ENCODE measurements around the gene MRPL10. TPM values are rescaled to one million over a fixed set of nuclear protein-coding genes. Genes with fewer than 3 reads are reported as not detected.

MRPL10 gene
- total RNA-seq, 1 experiment from 2014 or later = 67.2 TPM

- Histone ChIP-seq H3K4me1 (ENCODE audit: insufficient read depth, low read length) (no peaks in the 10 kb centered on the region), H3K4ac (ENCODE audit: low read depth, low read length) (no peak within 1 kb of the TSS), H4K8ac (replicated peaks; ENCODE audit: insufficient read length, low read depth, low read length) (no peak within 1 kb of the TSS), H3K23ac (ENCODE audit: insufficient read length, low read depth, low read length) (no peak within 1 kb of the TSS), H2BK12ac (ENCODE audit: insufficient read length, low read depth, low read length) (no peak within 1 kb of the TSS), H3K27me3 (ENCODE audit: insufficient read depth, low read length) (no peaks in the 10 kb centered on the region), H4K5ac (ENCODE audit: insufficient read length, low read depth, low read length) (no peak within 1 kb of the TSS), H3K23me2 (ENCODE audit: insufficient read length, low read depth, low read length, poor library complexity, severe bottlenecking) (peaks cover 7% of the 10 kb centered on the region), H3K4me2 (ENCODE audit: insufficient read depth, insufficient read length, low read length) (peak within 1 kb of the TSS; percentile 60), H4K91ac (ENCODE audit: insufficient read length, low read depth, low read length) (no peak within 1 kb of the TSS), H4K20me1 (ENCODE audit: control insufficient read depth, insufficient read depth, insufficient read length) (no peaks in the 10 kb centered on the region), H2BK120ac (ENCODE audit: low read depth, low read length, poor library complexity, severe bottlenecking) (no peak within 1 kb of the TSS), H3K79me1 (ENCODE audit: insufficient read depth, low read depth, low read length, poor library complexity, severe bottlenecking) (no peaks in the 10 kb centered on the region), H3K27ac (ENCODE audit: insufficient read length, low read depth, low read length) (no peak within 1 kb of the TSS), H2AFZ (ENCODE audit: low read length) (no peak within 1 kb of the TSS), H3K56ac (ENCODE audit: insufficient read length, low read depth, low read length) (no peak within 1 kb of the TSS), H2AK5ac (ENCODE audit: insufficient read length, low read length) (no peak within 1 kb of the TSS), H3K9me3 (ENCODE audit: control insufficient read depth, low read depth, low read length) (no peaks in the 10 kb centered on the region), H3T11ph (ENCODE audit: low read length) (no peak within 1 kb of the TSS), H2BK20ac (ENCODE audit: low read depth, low read length, poor library complexity, severe bottlenecking) (no peak within 1 kb of the TSS), H2BK15ac (ENCODE audit: low read depth, low read length) (no peak within 1 kb of the TSS), H3K79me2 (ENCODE audit: insufficient read depth, low read length) (no peaks in the 10 kb centered on the region; the same call in 1 of the 2 replicates), H3K14ac (ENCODE audit: insufficient read depth, low read length) (no peak within 1 kb of the TSS), H3K9ac (ENCODE audit: extremely low read depth, insufficient read length, low read length) (peak within 1 kb of the TSS; percentile 12), H3K18ac (ENCODE audit: insufficient read length, low read depth, low read length) (no peak within 1 kb of the TSS), H2BK5ac (ENCODE audit: insufficient read length, low read length) (no peak within 1 kb of the TSS)
- WGBS (ENCODE audit: extremely low coverage, insufficient read length, low lambda C conversion rate) = no CpG with 5 or more reads among the region's 21 CpGs
- H3K4me3 Mint-ChIP-seq = peak within 1 kb of the TSS; percentile 94 to 95
- H3K36me3 Mint-ChIP-seq (ENCODE audit: insufficient read depth in 1 of 3, low read depth in 3 of 3) = peaks cover 17 to 31% (median 27%) of the 10 kb centered on the region in 3 experiments
- peak; percentile 92 for DNase-seq
- H3K4me1 Mint-ChIP-seq = peaks cover 12 to 19% of the 10 kb centered on the region in 2 experiments
- peak; percentile 28; the same call in 2 of the 3 replicates for TF ChIP-seq CTCF (conservative IDR thresholded peaks at IDR 0.05)
- no peaks in the 10 kb centered on the region for H3K27me3 Mint-ChIP-seq (ENCODE audit: low read depth)
- H3K27ac Mint-ChIP-seq = peak within 1 kb of the TSS in 2 of 3 experiments; percentile 60 to 85; a peak in 2 of 7 replicates
- no peaks in the 10 kb centered on the region for H3K9me3 Mint-ChIP-seq
Measured at GRCh38 chr17:47821424-47822391, 9.6 kb downstream of the MRPL10 start, which contains the start of gene OSBPL7. OSBPL7 (minus strand) TSS chr17:47821794; CDS start chr17:47820278, 1,516 bp downstream.

Data from H9 (cell line).